AG08395 (cell line): ENCODE measurements around the gene GTF2H4.
"Not testable (repeated sequence)": the region's sequence is repeated elsewhere in the genome, so short reads cannot be mapped to it uniquely, and the experiment has no call there.

Experiments used
- DNase-seq: peaks from one replicate; pipeline ENCODE4 v3.0.0; 2012; ENCODE audit warnings: mixed read lengths, low spot score

The GTF2H4 gene

GRCh38 chr6:30924040-30924627 lies 16.1 kb downstream of the GTF2H4 start:
- not testable (repeated sequence) for DNase-seq

GRCh38 chr6:30926644-30927043 lies 18.6 kb downstream of the GTF2H4 start:
- DNase-seq: no peak

GRCh38 chr6:30927080-30927479 lies 19.1 kb downstream of the GTF2H4 start:
- not testable (repeated sequence) for DNase-seq

GRCh38 chr6:30928677-30929076 lies 20.7 kb downstream of the GTF2H4 start:
- DNase-seq: no peak

- DNase-seq: no peak
Measured at GRCh38 chr6:30930506-30930905, 22.5 kb downstream of the GTF2H4 start.

- DNase-seq: no peak
Measured at GRCh38 chr6:30931272-30931671, 23.3 kb downstream of the GTF2H4 start.

- DNase-seq: no peak
Measured at GRCh38 chr6:30931969-30932645, 24.1 kb downstream of the GTF2H4 start, which contains the start of gene SFTA2. SFTA2 (minus strand) TSS chr6:30932170; CDS start chr6:30932096, 74 bp downstream.

GRCh38 chr6:30932665-30933365 lies 24.8 kb downstream of the GTF2H4 start:
- no peak for DNase-seq

- no peak for DNase-seq
Measured at GRCh38 chr6:30935018-30935417, 27.0 kb downstream of the GTF2H4 start.

GRCh38 chr6:30937265-30937664 lies 29.3 kb downstream of the GTF2H4 start:
- DNase-seq: no peak

GRCh38 chr6:30938730-30939129 lies 30.7 kb downstream of the GTF2H4 start:
- DNase-seq: no peak

GRCh38 chr6:30939473-30939872 lies 31.5 kb downstream of the GTF2H4 start:
- DNase-seq: peak; percentile 18

- no peak for DNase-seq
Measured at GRCh38 chr6:30940361-30940986, 32.5 kb downstream of the GTF2H4 start, which contains the start of gene MUCL3. MUCL3 (plus strand) TSS chr6:30940973; CDS start chr6:30941000, 27 bp downstream.

- DNase-seq: peak; percentile 94
Measured at GRCh38 chr6:30942338-30943060, 34.5 kb downstream of the GTF2H4 start.

GRCh38 chr6:30944051-30944450 lies 36.0 kb downstream of the GTF2H4 start:
- DNase-seq: no peak

GRCh38 chr6:30945281-30945680 lies 37.3 kb downstream of the GTF2H4 start:
- no peak for DNase-seq

- no peak for DNase-seq
Measured at GRCh38 chr6:30947231-30947630, 39.2 kb downstream of the GTF2H4 start.

GRCh38 chr6:30948811-30949210 lies 40.8 kb downstream of the GTF2H4 start:
- no peak for DNase-seq

GRCh38 chr6:30951907-30952469 lies 44.0 kb downstream of the GTF2H4 start:
- DNase-seq: no peak

GRCh38 chr6:30954631-30955366 lies 46.8 kb downstream of the GTF2H4 start:
- DNase-seq: no peak
